GM18526 (cell line): Measurements from ENCODE around the gene SMC4.

Experiments
- POLR2A ChIP-seq: IDR thresholded peaks from 3 replicates; pipeline ENCODE4 v1.6.1; 2011; ENCODE audit not compliant: insufficient read length; ENCODE audit errors: extremely low read depth

SMC4 gene

GRCh38 chr3:160384639-160385318 lies 14.7 kb upstream of the SMC4 start:
- TF ChIP-seq POLR2A: no peak

- TF ChIP-seq POLR2A: no peak
Measured at GRCh38 chr3:160390565-160391138, 8.8 kb upstream of the SMC4 start.

- TF ChIP-seq POLR2A: no peak
Measured at GRCh38 chr3:160392798-160393197, 6.7 kb upstream of the SMC4 start.

GRCh38 chr3:160393346-160394008 lies 6.0 kb upstream of the SMC4 start:
- no peak for TF ChIP-seq POLR2A

GRCh38 chr3:160394009-160394392 lies 5.4 kb upstream of the SMC4 start:
- TF ChIP-seq POLR2A: no peak

- TF ChIP-seq POLR2A: no peak
Measured at GRCh38 chr3:160395297-160395696, 4.2 kb upstream of the SMC4 start.

- TF ChIP-seq POLR2A: no peak
Measured at GRCh38 chr3:160398820-160399124, 678 bp upstream of the SMC4 start.

- no peak for TF ChIP-seq POLR2A
Measured at GRCh38 chr3:160400030-160400701, 716 bp downstream of the SMC4 start.

- no peak for TF ChIP-seq POLR2A
Measured at GRCh38 chr3:160400702-160401150, 1.3 kb downstream of the SMC4 start.

GRCh38 chr3:160401291-160402095 lies 2.0 kb downstream of the SMC4 start:
- TF ChIP-seq POLR2A: no peak

- TF ChIP-seq POLR2A: no peak
Measured at GRCh38 chr3:160402221-160403027, 3.0 kb downstream of the SMC4 start.

- no peak for TF ChIP-seq POLR2A
Measured at GRCh38 chr3:160403028-160403545, 3.6 kb downstream of the SMC4 start.

GRCh38 chr3:160403796-160404470 lies 4.5 kb downstream of the SMC4 start:
- TF ChIP-seq POLR2A: no peak
